Tibial nerve (tissue), 3 donors: ENCODE results near the gene GSK3B.

ENCODE experiments used
- CTCF ChIP-seq, 5 experiments: fragments of 200-600 bp in 3 of 5; fragments of 450-650 bp in 2 of 5; sonication (generic) in 3 of 5; IDR thresholded peaks; one replicate each; pipeline ENCODE4 v1.5.1; 2016 to 2019; ENCODE audit warnings: antibody characterized with exemption in 5 of 5, mild to moderate bottlenecking in 3 of 5, moderate library complexity in 2 of 5
- POLR2A ChIP-seq, 2 donors: fragments of 450-650 bp; IDR thresholded peaks; one replicate each; pipeline ENCODE4 v1.6.1; 2017; ENCODE audit warnings: antibody characterized with exemption in 2 of 2, mild to moderate bottlenecking in 2 of 2, moderate library complexity in 2 of 2

DNA sequence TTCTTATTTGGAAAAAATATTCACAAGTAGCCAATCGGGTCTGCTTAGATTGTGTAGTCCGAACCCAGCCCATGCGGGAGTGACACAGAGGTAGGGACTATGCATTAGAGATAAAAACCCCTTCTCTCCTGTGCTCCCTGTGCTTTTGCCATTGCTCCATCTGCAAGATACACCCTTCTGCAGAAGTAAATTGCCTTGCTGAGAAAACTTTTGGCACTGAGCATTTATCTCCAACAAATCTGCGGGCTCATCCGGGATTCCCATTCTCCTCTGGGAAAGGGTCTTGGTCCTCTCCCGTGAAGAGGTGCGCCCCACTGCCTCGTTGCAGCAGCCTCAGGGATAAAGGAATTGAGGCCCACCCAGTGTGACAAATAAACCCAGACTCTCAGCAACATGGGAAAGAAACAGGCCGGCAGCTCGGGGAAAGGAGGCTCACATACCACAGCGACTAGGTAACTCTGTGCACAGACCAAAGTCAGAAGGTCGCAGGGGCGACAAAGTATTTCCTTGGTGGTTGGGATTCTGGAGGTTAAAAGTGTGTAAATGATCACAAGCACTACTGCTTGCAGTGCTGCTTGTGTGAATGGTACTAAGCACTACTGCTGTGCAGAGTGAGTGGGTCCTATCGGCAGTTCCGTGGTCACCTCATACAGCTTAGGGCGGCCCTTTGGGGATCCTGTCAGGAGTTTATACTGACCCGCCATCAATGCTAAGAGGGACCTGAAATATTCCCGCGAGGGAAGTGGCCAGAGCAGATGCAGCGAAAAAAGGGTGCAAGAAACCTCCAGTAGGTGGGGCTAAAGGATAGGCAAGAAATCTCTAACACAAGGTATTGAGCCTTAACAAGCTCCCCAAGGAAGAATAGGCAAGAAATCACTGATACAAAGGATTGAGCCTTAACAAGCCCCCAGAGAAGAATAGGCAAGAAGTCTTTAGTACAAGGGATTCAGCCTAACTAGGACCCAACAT, 54.3 kb downstream of the GSK3B start:
- TF ChIP-seq POLR2A (IDR thresholded peaks at IDR 0.05) (no peak), CTCF (IDR thresholded peaks at IDR 0.05) (no peak)
